HCT116 (cell line): ENCODE results near the gene ATP5PD. TPM values are rescaled to one million over a fixed set of nuclear protein-coding genes. Genes with fewer than 3 reads are reported as not detected.
A peak's percentile ranks its signal among the peaks of the same experiment; 100 is the strongest.

Experiments
- ATAC-seq: fragments of 200-7000 bp; cut with Tn5 transposase; 2 replicates; pipeline ENCODE4 v1.9.1; 2020; ENCODE audit warnings: mild to moderate bottlenecking, moderate library complexity
- BruUV-seq: library from RNA; stranded (reverse); fragments of 400-500 nt; replicated peaks from 2 replicates; lab custom pipeline; 2021; lab: Mats Ljungman, UMichigan
- CTCF ChIA-PET: fragments of 300-600 bp; sonication (Branson Sonifier 250); formaldehyde crosslinking; loops from one replicate; lab custom pipeline; 2021; ENCODE audit warnings: antibody characterized with exemption; lab: Charles Lee
- POLR2A ChIA-PET: fragments of 300-600, 350-600 bp; sonication (Branson Sonifier 250); formaldehyde crosslinking; loops from one replicate; lab custom pipeline; 2021; ENCODE audit warnings: antibody characterized with exemption; lab: Charles Lee
- RAD21 ChIA-PET, 2 experiments: fragments of 300-600 bp; sonication (Branson Sonifier 250); formaldehyde crosslinking; loops; one replicate each; lab custom pipeline; 2023; ENCODE audit warnings: low total read pairs in 2 of 2; ENCODE audit not compliant: uncharacterized antibody in 2 of 2, unreplicated experiment in 2 of 2, low non-redundant PET in 1 of 2; lab: Charles Lee
- DNase-seq: peaks from one replicate; pipeline ENCODE4 v3.0.0-alpha.2; 2010; ENCODE audit warnings: low read depth, low spot score
- H2AFZ ChIP-seq: fragments of 200-600 bp; shearing (Covaris generic), sonication (generic); 2 replicates; pipeline ENCODE4 v1.6.1; 2017; ENCODE audit warnings: low read depth, mixed run types, mixed read lengths, antibody characterized with exemption, low read length; ENCODE audit not compliant: poor library complexity, severe bottlenecking
- H3K27ac ChIP-seq: 2 replicates; pipeline ENCODE4 v1.5.1; 2012; ENCODE audit warnings: low read depth, low read length
- H3K27me3 ChIP-seq: fragments of 200-600 bp; sonication (generic); 2 replicates; pipeline ENCODE4 v1.6.1; 2016; ENCODE audit warnings: mixed run types, low read length, mixed read lengths; ENCODE audit not compliant: insufficient read depth
- H3K36me3 ChIP-seq, 2 experiments: fragments of 200-500 bp in 1 of 2; fragments of 200-600 bp in 1 of 2; sonication (Bioruptor generic) in 1 of 2; sonication (generic) in 1 of 2; 2 replicates each; pipeline versions ENCODE4 v1.5.1 to v1.6.1; 2014 to 2016; ENCODE audit warnings: low read length in 2 of 2, inconsistent platforms in 1 of 2, mixed read lengths in 1 of 2, mixed run types in 1 of 2; ENCODE audit not compliant: insufficient read depth in 2 of 2, control insufficient read depth in 1 of 2
- H3K4me1 ChIP-seq, 2 experiments: fragments of 200-600 bp in 1 of 2; sonication (generic) in 1 of 2; 2 replicates each; pipeline versions ENCODE4 v1.5.1 to v1.6.1; 2012 to 2017; ENCODE audit warnings: low read length in 2 of 2, inconsistent platforms in 1 of 2, mild to moderate bottlenecking in 1 of 2, mixed read lengths in 1 of 2, mixed run types in 1 of 2, moderate library complexity in 1 of 2; ENCODE audit not compliant: insufficient read depth in 2 of 2, control insufficient read depth in 1 of 2
- H3K4me2 ChIP-seq: fragments of 200-600 bp; sonication (generic); 2 replicates; pipeline ENCODE4 v1.6.1; 2017; ENCODE audit warnings: mixed run types, low read length, mixed read lengths
- H3K4me3 ChIP-seq, 2 experiments: fragments of 200-600 bp in 1 of 2; sonication (generic) in 1 of 2; replicated peaks in 1 of 2; 2 replicates each; pipeline ENCODE4 v1.5.1; 2011 to 2016; ENCODE audit warnings: low read length in 2 of 2, control low read depth in 1 of 2, low read depth in 1 of 2, mild to moderate bottlenecking in 1 of 2, mixed read lengths in 1 of 2, mixed run types in 1 of 2
- H3K79me2 ChIP-seq: fragments of 200-600 bp; sonication (generic); 2 replicates; pipeline ENCODE4 v1.6.1; 2017; ENCODE audit warnings: mild to moderate bottlenecking, mixed run types, low read length, moderate library complexity, mixed read lengths; ENCODE audit not compliant: insufficient read depth
- H3K9ac ChIP-seq: fragments of 200-600 bp; sonication (generic); 2 replicates; pipeline ENCODE4 v1.6.1; 2016; ENCODE audit warnings: low read length, mixed read lengths
- H3K9me2 ChIP-seq: fragments of 200-600 bp; sonication (generic), shearing (Covaris generic); 2 replicates; pipeline ENCODE4 v1.6.1; 2017; ENCODE audit warnings: mixed run types, mild to moderate bottlenecking, moderate library complexity; ENCODE audit not compliant: insufficient read depth
- H3K9me3 ChIP-seq, 2 experiments: fragments of 200-500 bp in 1 of 2; fragments of 200-600 bp in 1 of 2; sonication (Bioruptor generic) in 1 of 2; sonication (generic) in 1 of 2; 2 replicates each; pipeline ENCODE4 v1.6.1; 2014 to 2017; ENCODE audit warnings: low read length in 2 of 2, mixed read lengths in 2 of 2, inconsistent platforms in 1 of 2, low read depth in 1 of 2, mild to moderate bottlenecking in 1 of 2, mixed run types in 1 of 2, moderate library complexity in 1 of 2; ENCODE audit not compliant: control insufficient read depth in 1 of 2, insufficient read depth in 1 of 2
- H4K20me1 ChIP-seq: fragments of 200-600 bp; sonication (generic), shearing (Covaris generic); 2 replicates; pipeline ENCODE4 v1.6.1; 2017; ENCODE audit warnings: mixed run types, mild to moderate bottlenecking, moderate library complexity; ENCODE audit not compliant: insufficient read depth
- CBX3 ChIP-seq: IDR thresholded peaks from 2 replicates; pipeline ENCODE4 v1.6.1; 2012; ENCODE audit warnings: low read depth
- CEBPB ChIP-seq: IDR thresholded peaks from 2 replicates; pipeline ENCODE4 v1.6.1; 2012; ENCODE audit warnings: low read depth
- EGR1 ChIP-seq: IDR thresholded peaks from 2 replicates; pipeline ENCODE4 v1.6.1; 2012; ENCODE audit warnings: low read depth
- ELF1 ChIP-seq: IDR thresholded peaks from 2 replicates; pipeline ENCODE4 v1.6.1; 2012; ENCODE audit warnings: low read depth, borderline replicate concordance
- EZH2 ChIP-seq: fragments of 200-600 bp; sonication (generic); IDR thresholded peaks from 2 replicates; pipeline ENCODE4 v1.6.1; 2017; ENCODE audit warnings: antibody characterized with exemption, mixed run types
- EZH2phosphoT487 ChIP-seq: fragments of 200-600 bp; IDR thresholded peaks from 2 replicates; pipeline ENCODE4 v1.6.1; 2018; ENCODE audit warnings: antibody characterized with exemption, borderline replicate concordance
- FOSL1 ChIP-seq: IDR thresholded peaks from 2 replicates; pipeline ENCODE4 v1.6.1; 2012; ENCODE audit warnings: low read depth
- JUND ChIP-seq: IDR thresholded peaks from 2 replicates; pipeline ENCODE4 v1.6.1; 2012
- MAX ChIP-seq: IDR thresholded peaks from 2 replicates; pipeline ENCODE4 v1.6.1; 2012
- POLR2A ChIP-seq: IDR thresholded peaks from 2 replicates; pipeline ENCODE4 v1.7.0; 2011; ENCODE audit warnings: borderline replicate concordance; ENCODE audit not compliant: insufficient read depth, insufficient read length; ENCODE audit errors: extremely low read depth
- POLR2AphosphoS5 ChIP-seq: IDR thresholded peaks from 2 replicates; pipeline ENCODE4 v1.6.1; 2011; ENCODE audit warnings: mild to moderate bottlenecking, low read depth, low read length, moderate library complexity
- RAD21 ChIP-seq: IDR thresholded peaks from 2 replicates; pipeline ENCODE4 v1.6.1; 2012; ENCODE audit warnings: low read depth, mild to moderate bottlenecking
- SIN3A ChIP-seq: IDR thresholded peaks from 2 replicates; pipeline ENCODE4 v1.6.1; 2012; ENCODE audit warnings: low read depth
- SP1 ChIP-seq: IDR thresholded peaks from 2 replicates; pipeline ENCODE4 v1.6.1; 2012; ENCODE audit warnings: low read depth
- SRF ChIP-seq: IDR thresholded peaks from 2 replicates; pipeline ENCODE4 v1.6.1; 2012; ENCODE audit warnings: low read depth
- TCF7L2 ChIP-seq: IDR thresholded peaks from 2 replicates; pipeline ENCODE4 v1.7.0; 2011; ENCODE audit warnings: borderline replicate concordance, inconsistent platforms; ENCODE audit not compliant: insufficient read depth, insufficient read length; ENCODE audit errors: extremely low read depth
- YY1 ChIP-seq: IDR thresholded peaks from 2 replicates; pipeline ENCODE4 v1.6.1; 2011; ENCODE audit warnings: low read length, low read depth, moderate library complexity, mild to moderate bottlenecking; ENCODE audit not compliant: insufficient replicate concordance; ENCODE audit errors: extremely low read depth
- ZBTB33 ChIP-seq: IDR thresholded peaks from 2 replicates; pipeline ENCODE4 v1.6.1; 2011; ENCODE audit warnings: mild to moderate bottlenecking, low read length, moderate library complexity; ENCODE audit not compliant: insufficient replicate concordance; ENCODE audit errors: extremely low read depth
- ZFX ChIP-seq: fragments of 450-650 bp; IDR thresholded peaks from 2 replicates; pipeline ENCODE4 v1.6.1; 2017
- ZNF274 ChIP-seq: fragments of 200-500 bp; sonication (Bioruptor generic); IDR thresholded peaks from 2 replicates; pipeline ENCODE4 v1.6.1; 2014; ENCODE audit warnings: mild to moderate bottlenecking, low read depth, low read length, inconsistent platforms
- intact Hi-C: fragments of 100-400 bp; cut with micrococcal nuclease; formaldehyde crosslinking; loops from 2 replicates; pipeline ENCODE4 v1.10.0; 2022
- total RNA-seq: library from RNA; stranded (reverse); gene quantifications from one replicate; pipeline ENCODE4 v1.2.1, GENCODE V29; 2021; ENCODE audit not compliant: unreplicated experiment

Gene ATP5PD
- total RNA-seq, 1 experiment from 2014 or later, result 407 TPM

GRCh38 chr17:75078284-75079022 lies 31.7 kb upstream of the ATP5PD start (continued):
- TF ChIP-seq SP1, result no peak; the same call in 1 of the 2 replicates
- TF ChIP-seq JUND, result no peak
- peak; percentile 53; the same call in 1 of the 2 replicates for TF ChIP-seq CBX3
- no peak for TF ChIP-seq EZH2phosphoT487
- TF ChIP-seq MAX, result peak; percentile 93

GRCh38 chr17:75077496-75078283 lies 30.9 kb upstream of the ATP5PD start:
- Histone ChIP-seq H3K4me1 (peaks cover 76 to 79% of the 10 kb centered on the region in 2 experiments), H3K27me3 (no peaks in the 10 kb centered on the region), H2AFZ (no peak overlapping the region), H3K4me3 (peak overlapping the region; percentile 31 to 46), H3K79me2 (no peaks in the 10 kb centered on the region), H3K36me3 (no peaks in the 10 kb centered on the region), H3K9me3 (no peaks in the 10 kb centered on the region), H3K9me2 (no peaks in the 10 kb centered on the region), H3K4me2 (peak overlapping the region; percentile 79), H3K9ac (peak overlapping the region; percentile 76), H4K20me1 (no peaks in the 10 kb centered on the region), H3K27ac (peak overlapping the region; percentile 100)
- peak; percentile 45 for ATAC-seq
- intact Hi-C loops, result loop anchor here (1.0 kb wide), 1 partner anchor 19 kb away; no protein-coding TSS in a partner anchor
- DNase-seq, result no peak
- POLR2A ChIA-PET, result interaction anchor here (1.1 to 2.6 kb wide), 9 partner anchors 8 to 77 kb away, joined by 3 to 21 read pairs (median 8); partner anchors contain the start of genes MRPL58 and SLC16A5
- BruUV-seq, result no TSS peak
- RAD21 ChIA-PET, result interaction anchor here in 1 of 2 experiments (0.9 to 1.7 kb wide), 2 partner anchors 10 to 36 kb away, joined by 3 to 5 read pairs; partner anchors contain the start of gene SLC16A5
- CTCF ChIA-PET, result interaction anchor here (1.2 to 2.6 kb wide), 8 partner anchors 10 to 122 kb away, joined by 3 to 11 read pairs (median 6); partner anchors contain the start of genes ARMC7 and SLC16A5
- peak; percentile 81 for TF ChIP-seq ZFX
- no peak for TF ChIP-seq EGR1
- TF ChIP-seq SRF, result no peak
- no peak for TF ChIP-seq ZNF274
- TF ChIP-seq YY1, result peak; percentile 6
- TF ChIP-seq ZBTB33, result no peak
- 0 out of 2 replicates have a peak, but pooled peaks have one; percentile 40 for TF ChIP-seq CBX3
- peak; percentile 91 for TF ChIP-seq MAX
- no peak for TF ChIP-seq SIN3A
- no peak for TF ChIP-seq ELF1
- TF ChIP-seq JUND, result no peak
- no peak for TF ChIP-seq EZH2
- TF ChIP-seq FOSL1, result no peak
- peak; percentile 62 for TF ChIP-seq TCF7L2
- TF ChIP-seq SP1, result no peak
- no peak for TF ChIP-seq EZH2phosphoT487
- peak; percentile 65 for TF ChIP-seq POLR2AphosphoS5
- no peak; the same call in 1 of the 2 replicates for TF ChIP-seq RAD21
- TF ChIP-seq POLR2A, result no peak
- TF ChIP-seq CEBPB, result no peak
